Activated naive CD8-positive, alpha-beta T cell (primary cell): Measurements from ENCODE around the gene OXLD1.

Experiments used
- H3K27ac Mint-ChIP-seq: one replicate; pipeline ENCODE4 v1.8.0; 2021; ENCODE audit warnings: mixed read lengths
- H3K27me3 Mint-ChIP-seq: one replicate; pipeline ENCODE4 v1.8.0; 2021; ENCODE audit warnings: mixed read lengths
- H3K36me3 Mint-ChIP-seq: one replicate; pipeline ENCODE4 v1.8.0; 2021; ENCODE audit warnings: mixed read lengths
- H3K4me1 Mint-ChIP-seq: one replicate; pipeline ENCODE4 v1.8.0; 2021; ENCODE audit warnings: low read depth, mixed read lengths
- H3K4me3 Mint-ChIP-seq: one replicate; pipeline ENCODE4 v1.8.0; 2021; ENCODE audit warnings: mild to moderate bottlenecking, mixed read lengths
- H3K9me3 Mint-ChIP-seq: one replicate; pipeline ENCODE4 v1.8.0; 2021; ENCODE audit warnings: low read depth, mixed read lengths

Gene OXLD1

DNA sequence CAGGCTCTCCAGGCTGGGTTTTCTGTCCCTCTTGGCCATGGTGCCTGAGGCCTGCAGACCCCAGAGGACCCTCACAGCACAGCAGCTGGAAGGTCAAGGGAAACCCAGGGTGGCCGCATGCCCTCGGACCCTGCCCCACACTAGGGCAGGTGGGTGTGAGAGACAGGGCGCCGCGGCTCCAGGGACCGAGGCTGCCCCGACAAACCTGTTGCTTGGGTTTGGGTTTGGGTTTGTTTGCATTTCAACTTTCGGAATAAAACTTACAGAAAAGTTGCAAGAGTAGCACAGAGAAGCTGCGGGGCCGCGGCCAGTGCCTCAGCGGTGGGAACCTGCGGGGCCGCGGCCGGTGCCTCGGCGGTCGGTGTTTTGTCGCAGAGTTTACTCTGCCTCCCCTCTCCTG, 25.2 kb upstream of the OXLD1 start:
- Mint-ChIP-seq H3K27me3 (no peaks in the 10 kb centered on the region), H3K9me3 (no peaks in the 10 kb centered on the region), H3K36me3 (no peaks in the 10 kb centered on the region), H3K4me3 (no peak overlapping the region), H3K4me1 (peaks cover 2% of the 10 kb centered on the region), H3K27ac (no peak overlapping the region)

DNA sequence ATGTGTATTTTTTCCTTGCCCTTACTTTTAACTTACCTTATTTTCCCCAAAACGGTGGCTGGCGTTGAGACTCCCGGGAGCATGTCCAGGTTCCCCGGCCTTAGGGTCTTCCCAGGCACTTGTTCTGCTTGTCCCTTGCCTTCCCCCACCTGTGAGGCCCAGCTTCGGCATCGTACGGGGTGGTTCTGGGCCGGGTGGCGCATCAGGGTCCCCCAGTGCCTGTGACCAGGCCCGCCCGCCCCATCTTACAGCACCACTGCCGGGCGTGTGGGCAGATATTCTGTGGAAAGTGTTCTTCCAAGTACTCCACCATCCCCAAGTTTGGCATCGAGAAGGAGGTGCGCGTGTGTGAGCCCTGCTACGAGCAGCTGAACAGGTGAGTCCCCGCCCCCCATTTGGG, 24.8 kb upstream of the OXLD1 start:
- Mint-ChIP-seq H3K4me1 (peaks cover 5% of the 10 kb centered on the region), H3K4me3 (no peak overlapping the region), H3K9me3 (no peaks in the 10 kb centered on the region), H3K36me3 (peaks cover under 1% of the 10 kb centered on the region), H3K27me3 (no peaks in the 10 kb centered on the region), H3K27ac (no peak overlapping the region)

DNA sequence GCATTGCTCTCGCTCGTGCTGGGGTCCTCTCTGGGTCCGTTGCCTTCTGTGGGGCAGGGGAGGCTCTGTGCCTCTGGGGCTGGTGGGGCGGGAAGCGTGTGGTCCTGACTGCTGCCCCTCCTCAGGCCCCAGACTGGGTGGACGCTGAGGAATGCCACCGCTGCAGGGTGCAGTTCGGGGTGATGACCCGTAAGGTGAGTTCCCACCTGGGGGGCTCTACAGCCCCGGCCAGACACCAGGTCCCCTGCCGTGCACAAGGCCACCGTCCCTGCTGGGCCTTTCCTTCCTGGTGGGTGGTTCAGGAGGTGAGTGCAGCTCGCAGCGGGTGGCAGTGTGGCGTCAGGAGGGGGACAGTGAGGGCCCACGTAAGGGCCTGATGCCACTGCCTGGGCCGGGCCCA, 24.1 kb upstream of the OXLD1 start:
- Mint-ChIP-seq H3K36me3 (peaks cover 2% of the 10 kb centered on the region), H3K27me3 (no peaks in the 10 kb centered on the region), H3K4me1 (peaks cover 9% of the 10 kb centered on the region), H3K27ac (no peak overlapping the region), H3K9me3 (no peaks in the 10 kb centered on the region), H3K4me3 (no peak overlapping the region)

DNA sequence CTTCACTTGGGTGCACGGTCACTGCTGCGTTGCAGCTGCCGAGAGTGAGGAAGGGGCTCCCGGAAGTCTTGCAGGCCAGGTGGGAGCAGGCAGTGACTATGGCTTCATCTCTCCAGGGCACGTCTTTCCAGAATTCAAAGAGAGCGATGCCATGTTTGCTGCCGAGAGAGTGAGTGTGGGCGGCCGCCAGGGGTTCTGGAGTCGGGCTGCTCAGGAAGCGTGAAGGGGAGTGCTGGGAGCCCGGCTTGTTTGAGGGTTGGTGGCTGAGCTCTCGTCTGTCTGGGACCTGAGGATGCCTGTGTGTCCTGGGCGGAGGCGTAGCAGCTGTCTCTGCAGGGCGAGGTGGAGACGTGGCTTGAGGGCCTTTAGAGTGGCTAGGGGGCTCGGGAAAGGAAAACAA, 23.7 kb upstream of the OXLD1 start:
- Mint-ChIP-seq H3K4me1 (peaks cover 14% of the 10 kb centered on the region), H3K27ac (peak overlapping the region; percentile 16), H3K27me3 (no peaks in the 10 kb centered on the region), H3K4me3 (no peak overlapping the region), H3K9me3 (no peaks in the 10 kb centered on the region), H3K36me3 (peaks cover 2% of the 10 kb centered on the region)

DNA sequence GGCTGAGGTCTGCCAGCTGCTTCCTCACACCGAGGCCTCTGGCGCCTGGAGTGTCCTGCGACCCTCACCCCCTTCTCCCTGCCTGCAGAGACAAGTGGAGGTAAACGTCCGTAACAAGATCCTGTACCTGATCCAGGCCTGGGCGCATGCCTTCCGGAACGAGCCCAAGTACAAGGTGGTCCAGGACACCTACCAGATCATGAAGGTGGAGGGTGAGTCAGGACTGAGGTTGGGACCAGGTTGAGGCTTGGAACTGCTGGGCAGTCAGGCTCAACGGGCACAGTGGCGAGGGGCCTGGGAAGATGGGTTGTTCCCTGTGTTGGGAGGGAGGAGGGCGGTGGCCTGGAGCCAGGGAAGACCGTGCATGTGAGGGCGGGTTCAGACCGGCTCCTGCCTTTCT, 22.2 kb upstream of the OXLD1 start:
- Mint-ChIP-seq H3K9me3 (no peaks in the 10 kb centered on the region), H3K27ac (no peak overlapping the region), H3K27me3 (no peaks in the 10 kb centered on the region), H3K4me1 (peaks cover 22% of the 10 kb centered on the region), H3K36me3 (peaks cover 2% of the 10 kb centered on the region), H3K4me3 (no peak overlapping the region)

DNA sequence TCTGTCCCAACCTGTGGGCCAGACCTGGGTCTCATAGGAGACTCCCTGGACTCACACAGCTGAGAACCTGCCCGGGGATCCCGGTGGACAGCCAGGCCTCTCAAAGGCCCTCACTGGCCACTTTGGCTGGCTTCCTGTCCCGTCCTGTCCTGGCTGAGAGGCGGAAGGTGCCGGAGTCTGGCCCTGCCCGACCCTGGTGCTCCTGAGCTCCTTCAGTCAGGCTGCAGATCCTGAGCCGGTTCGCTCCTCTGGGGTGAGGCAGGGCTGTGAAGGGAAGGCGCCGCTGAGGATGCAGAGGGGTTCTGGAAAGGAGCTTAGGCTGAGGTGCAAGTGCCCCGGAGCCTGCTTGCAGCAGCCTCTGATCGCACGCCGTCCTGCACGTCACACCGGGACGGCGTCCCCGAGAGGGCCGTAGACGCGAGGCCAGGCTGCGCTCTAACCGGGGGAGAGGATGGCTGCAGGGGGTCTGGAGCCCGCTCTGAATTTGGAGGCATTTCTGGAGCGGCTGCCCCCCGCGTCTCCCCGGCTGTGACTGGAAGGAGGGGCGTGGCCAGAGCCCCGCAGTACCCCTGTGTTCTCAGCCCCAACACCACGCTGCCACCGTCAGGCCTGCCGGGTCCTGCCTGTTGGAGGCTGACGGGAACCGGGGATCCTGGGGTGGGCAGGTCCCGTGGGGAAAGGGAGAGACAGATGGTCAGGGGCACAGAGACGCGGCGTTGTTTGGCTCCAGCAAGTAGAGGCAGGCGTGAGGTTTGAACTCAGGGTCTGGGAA, 21.6 kb upstream of the OXLD1 start:
- H3K9me3 Mint-ChIP-seq = no peaks in the 10 kb centered on the region
- H3K27ac Mint-ChIP-seq = no peak overlapping the region
- H3K36me3 Mint-ChIP-seq = peaks cover 2% of the 10 kb centered on the region
- H3K4me1 Mint-ChIP-seq = peaks cover 22% of the 10 kb centered on the region
- H3K27me3 Mint-ChIP-seq = no peaks in the 10 kb centered on the region
- H3K4me3 Mint-ChIP-seq = no peak overlapping the region

DNA sequence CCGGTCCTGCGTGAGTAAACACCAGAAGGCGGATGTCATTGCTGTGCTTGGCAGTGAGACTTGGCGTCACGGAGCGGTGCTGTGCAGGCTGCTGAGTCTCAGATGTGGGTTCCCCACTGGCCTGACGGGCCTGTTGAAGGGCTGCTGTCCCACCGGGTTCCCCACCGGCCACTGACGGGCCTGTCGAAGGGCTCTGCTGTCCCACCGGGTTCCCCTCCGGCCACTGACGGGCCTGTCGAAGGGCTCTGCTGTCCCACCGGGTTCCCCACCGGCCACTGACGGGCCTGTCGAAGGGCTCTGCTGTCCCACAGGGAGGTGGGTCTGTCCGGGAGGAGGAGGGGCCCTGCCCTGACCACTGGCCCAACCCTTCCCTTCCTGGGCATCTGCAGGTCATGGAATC, 20.2 kb upstream of the OXLD1 start:
- peaks cover 2% of the 10 kb centered on the region for H3K36me3 Mint-ChIP-seq
- H3K27ac Mint-ChIP-seq = no peak overlapping the region
- no peak overlapping the region for H3K4me3 Mint-ChIP-seq
- peaks cover 27% of the 10 kb centered on the region for H3K4me1 Mint-ChIP-seq
- no peaks in the 10 kb centered on the region for H3K27me3 Mint-ChIP-seq
- no peaks in the 10 kb centered on the region for H3K9me3 Mint-ChIP-seq

DNA sequence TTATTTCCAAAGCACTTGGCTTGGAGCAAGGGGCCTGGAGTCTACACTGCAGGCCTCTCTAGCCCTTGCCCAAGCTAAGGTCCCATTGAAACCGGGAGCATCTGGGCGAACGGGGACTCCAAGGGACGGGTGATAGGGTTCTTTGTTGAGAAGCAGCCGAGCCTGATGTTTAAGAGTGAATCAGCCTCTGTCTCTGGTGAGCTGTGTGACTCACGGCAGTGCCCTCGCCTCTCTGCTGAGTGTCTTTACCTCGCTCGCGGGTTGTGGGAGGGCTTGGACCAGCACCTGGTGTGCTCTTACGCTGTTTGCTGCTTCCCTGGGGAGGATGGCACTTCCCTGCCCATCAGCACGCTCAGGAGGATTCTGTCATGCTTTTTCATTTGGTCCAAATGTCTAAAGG, 18.7 kb upstream of the OXLD1 start:
- H3K4me1 Mint-ChIP-seq = peaks cover 27% of the 10 kb centered on the region
- peaks cover 2% of the 10 kb centered on the region for H3K36me3 Mint-ChIP-seq
- peak overlapping the region; percentile 88 for H3K27ac Mint-ChIP-seq
- H3K9me3 Mint-ChIP-seq = no peaks in the 10 kb centered on the region
- peak overlapping the region; percentile 91 for H3K4me3 Mint-ChIP-seq
- no peaks in the 10 kb centered on the region for H3K27me3 Mint-ChIP-seq

DNA sequence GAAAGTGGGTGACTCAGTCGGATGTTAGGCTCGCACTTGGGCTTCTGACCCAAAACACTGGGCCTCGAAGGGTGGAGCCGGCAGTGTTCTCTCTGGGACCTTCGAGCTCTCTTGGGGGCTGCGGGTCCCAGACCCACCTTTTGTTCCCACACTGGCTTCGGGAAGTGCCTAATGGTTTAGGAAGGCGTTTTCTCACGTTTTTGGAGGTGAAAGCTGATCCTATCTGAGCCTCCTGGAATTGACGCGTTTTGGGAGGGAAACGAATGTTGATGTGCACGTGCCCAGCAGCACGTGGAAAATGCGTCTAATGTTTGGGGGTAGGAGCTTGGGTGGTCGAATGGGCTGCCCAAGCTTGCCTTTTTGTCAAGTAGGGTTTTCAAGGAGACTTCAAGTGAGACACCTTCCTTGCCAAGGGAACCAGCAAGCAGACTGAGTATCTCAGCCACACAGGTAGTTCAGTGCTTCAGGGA, 18.1 kb upstream of the OXLD1 start:
- Mint-ChIP-seq H3K4me1 (peaks cover 27% of the 10 kb centered on the region), H3K4me3 (peak overlapping the region; percentile 91), H3K27ac (peak overlapping the region; percentile 88), H3K27me3 (no peaks in the 10 kb centered on the region), H3K36me3 (peaks cover 2% of the 10 kb centered on the region), H3K9me3 (no peaks in the 10 kb centered on the region)

DNA sequence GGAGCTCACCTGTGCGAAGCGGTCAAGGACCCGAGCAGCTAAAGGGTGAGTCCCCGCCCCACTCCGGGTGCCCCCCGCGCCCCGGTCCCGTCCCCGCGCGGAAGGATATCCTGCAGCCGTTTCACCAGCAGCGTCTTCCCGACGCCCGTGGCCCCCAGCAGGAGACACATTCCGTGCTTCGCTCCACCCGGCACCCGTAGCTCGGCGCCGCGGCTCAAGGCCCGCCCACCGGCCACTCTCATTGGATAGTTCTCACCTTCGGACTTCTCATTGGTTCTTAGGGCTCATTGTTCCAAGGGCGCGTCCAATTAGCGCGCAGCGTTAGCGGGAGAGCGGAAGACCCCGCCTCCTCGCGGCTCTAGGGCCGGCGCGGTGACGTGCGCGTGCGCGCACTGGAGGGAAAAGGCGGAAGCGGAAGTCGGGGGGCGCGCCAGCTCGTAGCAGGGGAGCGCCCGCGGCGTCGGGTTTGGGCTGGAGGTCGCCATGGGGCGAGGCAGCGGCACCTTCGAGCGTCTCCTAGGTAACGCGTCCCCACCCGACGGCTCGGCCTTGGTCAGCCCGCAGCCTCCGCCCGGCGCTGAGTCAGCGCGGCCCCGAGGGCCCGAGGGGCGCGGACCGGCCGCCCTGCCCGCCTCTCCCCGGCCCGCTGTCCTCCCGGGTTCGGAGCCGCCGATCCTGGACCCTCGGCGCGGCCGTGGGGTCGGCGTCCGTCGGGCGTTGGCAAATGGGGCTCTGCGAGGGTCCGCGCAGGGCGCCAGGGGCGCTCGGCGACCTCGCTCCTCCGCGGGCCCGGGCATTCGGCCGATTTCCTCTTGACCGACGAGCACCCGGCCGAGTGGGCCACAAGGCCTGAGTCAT, 17.4 kb upstream of the OXLD1 start, which contains the start of the genes ARL16 and HGS:
Gene ARL16, minus strand, starts transcription at position 214 of the 858 bp plus-strand sequence. Its CDS starts 44 bp downstream, at position 170.
Gene HGS, plus strand, starts transcription at position 428 of the 858 bp plus-strand sequence. Its CDS starts 56 bp downstream, at position 484.
- Mint-ChIP-seq H3K4me3 (peak within 1 kb of the TSS; percentile 92), H3K27ac (peak within 1 kb of the TSS; percentile 92), H3K4me1 (peaks cover 29% of the 10 kb centered on the region), H3K36me3 (peaks cover 2% of the 10 kb centered on the region), H3K9me3 (no peaks in the 10 kb centered on the region), H3K27me3 (no peaks in the 10 kb centered on the region)

DNA sequence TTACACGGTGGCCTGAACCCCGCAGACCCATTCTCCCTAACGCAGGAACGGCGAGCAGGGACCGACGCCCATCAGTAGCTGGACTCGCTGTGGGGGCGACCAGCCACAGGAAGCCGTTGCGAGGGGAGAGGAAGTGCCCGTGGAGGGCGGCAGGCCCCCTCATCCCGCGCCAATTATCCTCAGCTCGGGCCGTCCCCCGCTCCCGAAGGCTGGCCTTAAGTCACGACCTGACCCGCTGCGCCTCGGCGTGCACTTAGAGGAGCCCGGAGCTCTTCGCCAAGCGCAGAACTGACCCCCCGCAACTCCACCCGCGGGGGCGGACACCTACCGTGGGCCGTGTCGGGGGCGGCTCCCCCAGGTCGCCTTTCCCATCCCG, 16.8 kb upstream of the OXLD1 start:
- Mint-ChIP-seq H3K27ac (peak overlapping the region; percentile 75), H3K9me3 (no peaks in the 10 kb centered on the region), H3K27me3 (no peaks in the 10 kb centered on the region), H3K4me3 (peak overlapping the region; percentile 92), H3K4me1 (peaks cover 29% of the 10 kb centered on the region), H3K36me3 (peaks cover 2% of the 10 kb centered on the region)

DNA sequence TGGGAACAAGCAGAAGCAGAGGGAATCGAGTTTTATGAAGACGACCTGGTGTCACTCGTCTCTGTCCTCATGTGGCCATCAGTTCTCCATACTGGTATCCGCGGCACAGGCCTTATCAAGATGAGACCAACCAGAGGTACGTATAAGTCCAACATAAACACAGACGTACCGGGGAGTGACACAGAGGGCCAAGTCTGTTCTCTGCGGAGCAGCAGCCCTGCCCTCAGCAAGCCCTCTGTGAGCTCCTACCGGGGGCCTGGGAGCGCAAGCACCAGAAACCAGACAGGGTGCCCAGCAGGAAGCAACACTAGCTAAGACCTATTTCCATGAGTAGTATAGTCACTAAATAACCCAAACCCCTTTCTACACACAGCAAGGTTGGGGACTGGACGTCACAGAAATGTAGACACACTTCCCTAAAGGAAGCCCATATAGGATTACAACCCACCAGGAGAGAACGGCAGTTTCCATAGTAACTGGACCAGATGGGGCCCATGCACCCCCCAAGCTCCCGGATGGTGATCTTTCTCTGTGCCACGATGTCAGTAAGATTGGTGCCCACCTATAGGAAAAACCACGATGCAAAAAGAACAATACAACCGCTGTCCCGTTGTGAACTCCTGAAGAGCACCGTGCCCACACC, 16.3 kb upstream of the OXLD1 start:
- Mint-ChIP-seq H3K9me3 (no peaks in the 10 kb centered on the region), H3K4me1 (peaks cover 29% of the 10 kb centered on the region), H3K27ac (peak overlapping the region; percentile 75), H3K36me3 (peaks cover 2% of the 10 kb centered on the region), H3K27me3 (no peaks in the 10 kb centered on the region), H3K4me3 (peak overlapping the region; percentile 92)

DNA sequence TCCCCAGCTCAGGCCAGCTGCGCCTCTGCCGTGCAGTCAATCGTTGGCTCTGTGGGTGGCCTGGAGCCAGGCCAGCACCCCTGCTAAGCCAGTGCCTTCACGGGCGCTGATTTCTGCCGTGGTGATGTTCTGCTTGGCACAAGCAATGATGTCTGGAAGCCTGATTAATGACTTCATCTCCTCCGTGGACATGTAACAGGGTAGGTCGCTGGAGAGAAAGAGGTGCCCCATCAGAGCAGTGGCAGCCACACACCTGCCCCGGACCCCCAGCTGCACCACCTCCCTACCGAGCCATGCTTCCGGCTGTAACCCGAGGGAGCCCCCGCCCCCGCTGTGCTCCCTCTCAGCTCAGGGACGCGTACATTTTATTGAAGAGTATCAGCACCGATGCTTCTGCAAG, 15.3 kb upstream of the OXLD1 start:
- Mint-ChIP-seq H3K9me3 (no peaks in the 10 kb centered on the region), H3K4me3 (peak overlapping the region; percentile 20), H3K27me3 (no peaks in the 10 kb centered on the region), H3K27ac (no peak overlapping the region), H3K36me3 (peaks cover 2% of the 10 kb centered on the region), H3K4me1 (peaks cover 26% of the 10 kb centered on the region)

DNA sequence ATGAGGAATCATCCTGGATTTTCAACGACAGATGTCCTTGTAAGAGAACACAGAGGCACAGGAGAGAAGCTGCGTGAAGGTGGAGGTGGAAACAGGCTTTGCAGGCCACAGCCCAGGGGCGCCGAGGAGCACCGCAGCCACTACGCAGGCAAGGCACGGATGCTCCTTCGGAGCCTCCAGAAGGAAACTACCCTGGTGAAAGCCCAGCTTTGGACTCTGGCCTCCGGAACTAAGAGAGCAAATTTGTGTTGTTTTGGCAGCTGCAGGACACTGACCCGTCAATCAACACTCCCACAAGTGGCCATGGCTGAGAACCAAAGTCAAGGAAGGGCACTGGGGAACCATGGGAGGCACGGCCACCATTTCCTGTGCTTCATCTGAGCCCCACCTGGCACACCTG, 13.7 kb upstream of the OXLD1 start:
- H3K36me3 Mint-ChIP-seq = no peaks in the 10 kb centered on the region
- H3K4me3 Mint-ChIP-seq = peak overlapping the region; percentile 17
- H3K27me3 Mint-ChIP-seq = no peaks in the 10 kb centered on the region
- H3K4me1 Mint-ChIP-seq = peaks cover 16% of the 10 kb centered on the region
- H3K9me3 Mint-ChIP-seq = no peaks in the 10 kb centered on the region
- no peak overlapping the region for H3K27ac Mint-ChIP-seq

DNA sequence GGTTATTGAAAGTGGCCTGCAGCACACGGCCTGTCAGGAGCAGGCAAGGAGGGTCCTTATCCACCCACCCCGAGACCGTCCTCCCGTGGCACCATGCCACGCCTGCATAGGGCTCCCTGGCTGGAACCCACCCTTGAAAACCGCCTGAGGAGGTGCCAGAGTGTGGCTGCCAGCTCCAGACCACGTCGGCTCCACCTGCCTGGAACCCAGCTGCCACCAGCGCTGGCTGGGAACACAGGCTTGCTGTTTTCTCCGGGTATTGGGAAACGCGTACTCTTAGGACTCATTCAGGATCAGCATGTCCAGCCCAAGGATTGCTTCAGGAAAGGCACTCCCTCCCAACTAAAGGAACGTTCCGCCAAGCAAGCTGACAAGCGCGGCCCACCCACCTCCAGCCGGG, 10.5 kb upstream of the OXLD1 start:
- H3K36me3 Mint-ChIP-seq = no peaks in the 10 kb centered on the region
- H3K4me3 Mint-ChIP-seq = no peak overlapping the region
- H3K27ac Mint-ChIP-seq = no peak overlapping the region
- H3K9me3 Mint-ChIP-seq = no peaks in the 10 kb centered on the region
- H3K4me1 Mint-ChIP-seq = peaks cover 2% of the 10 kb centered on the region
- H3K27me3 Mint-ChIP-seq = no peaks in the 10 kb centered on the region
